ENCODE measurements around the gene TENM3. TPM values are rescaled to one million over a fixed set of nuclear protein-coding genes. Genes with fewer than 3 reads are reported as not detected.

Gene TENM3
- total and polyA plus RNA-seq, 10 of the 15 experiments (the other 5 are each of a cell fraction or from before 2014, with no cell fraction given): 0.01 to 1.7 (median 0.08) TPM; not detected in 2

DNA sequence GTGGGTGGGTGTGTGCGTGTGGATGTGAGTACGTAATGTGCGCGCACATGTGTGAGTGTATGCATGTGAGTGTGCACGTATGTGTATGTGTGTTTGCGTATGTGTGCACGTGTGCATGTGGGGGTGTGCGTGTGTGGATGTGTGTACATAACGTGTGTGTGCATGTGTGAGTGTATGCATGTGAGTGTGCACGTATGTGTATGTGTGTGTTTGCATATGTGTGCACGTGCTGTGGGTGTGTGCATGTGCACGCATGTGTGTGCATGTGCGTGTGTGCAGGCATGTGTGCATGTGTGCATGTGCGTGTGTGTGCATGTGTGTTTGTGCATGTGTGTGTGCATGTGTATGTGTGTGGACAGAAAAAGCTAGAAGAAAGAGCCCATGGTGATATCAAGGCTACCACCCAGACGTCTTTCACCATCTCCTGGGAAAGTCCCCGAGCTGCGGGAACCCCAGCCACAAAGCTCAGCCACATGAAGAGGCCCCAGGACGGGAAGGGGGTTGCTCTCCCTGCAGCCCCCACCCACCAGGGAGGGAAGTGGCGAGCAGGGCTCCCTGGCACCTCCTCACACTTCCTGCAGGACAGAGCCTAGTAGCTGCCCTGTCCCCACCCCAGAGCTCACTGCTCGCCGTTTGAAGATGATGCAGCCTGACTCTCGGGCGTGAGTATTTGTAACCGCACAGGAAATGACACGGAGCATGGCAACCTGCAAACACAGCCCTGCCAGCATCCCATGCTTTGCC lies 565.6 kb downstream of the TENM3 start (continued):
- TF ChIP-seq FOXM1 (IDR thresholded peaks at IDR 0.05; ENCODE audit: low read depth, low read length): 0 out of 2 replicates have a peak, but pooled peaks have one; percentile 29
- TF ChIP-seq TAF1 (IDR thresholded peaks at IDR 0.05; ENCODE audit: borderline replicate concordance, low read depth, low read length): no peak
- peak; percentile 50 for TF ChIP-seq NFIC (IDR thresholded peaks at IDR 0.05; ENCODE audit: low read depth, low read length)
- 0 out of 2 replicates have a peak, but pooled peaks have one; percentile 8 for TF ChIP-seq BCL11A (IDR thresholded peaks at IDR 0.05; ENCODE audit: low read depth, low read length)
- peak; percentile 28 for TF ChIP-seq BCL3 (IDR thresholded peaks at IDR 0.05; ENCODE audit: borderline replicate concordance, insufficient read depth, low read depth, low read length, poor library complexity, severe bottlenecking)
- no peak for TF ChIP-seq ZSCAN29 (IDR thresholded peaks at IDR 0.05)
- TF ChIP-seq NRF1 (conservative IDR thresholded peaks at IDR 0.05; ENCODE audit: low read depth, low read length): no peak
- no peak for TF ChIP-seq HDAC6 (IDR thresholded peaks at IDR 0.05; ENCODE audit: unreplicated experiment)
- no peak for TF ChIP-seq RB1 (IDR thresholded peaks at IDR 0.05; ENCODE audit: borderline replicate concordance)
- no peak for TF ChIP-seq MEF2A (IDR thresholded peaks at IDR 0.05; ENCODE audit: insufficient read depth, low read depth, low read length)
- no peak for TF ChIP-seq PML (IDR thresholded peaks at IDR 0.05; ENCODE audit: low read length)
- TF ChIP-seq EP300 (IDR thresholded peaks at IDR 0.05; ENCODE audit: borderline replicate concordance in 1 of 2, control insufficient read depth in 1 of 2, low read depth in 2 of 2, low read length in 2 of 2): peak; percentile 6 to 22; a peak in 1 of 4 replicates
- no peak for TF ChIP-seq KAT2A (conservative IDR thresholded peaks at IDR 0.05; ENCODE audit: control insufficient read depth, low read depth, low read length)
- no peak for TF ChIP-seq ZNF384 (IDR thresholded peaks at IDR 0.05; ENCODE audit: borderline replicate concordance, low read depth, low read length)
- TF ChIP-seq ESRRA (IDR thresholded peaks at IDR 0.05; ENCODE audit: low read length): no peak
- TF ChIP-seq GATAD2B (conservative IDR thresholded peaks at IDR 0.05; ENCODE audit: low read depth): no peak
- TF ChIP-seq YBX1 (IDR thresholded peaks at IDR 0.05): no peak
- no peak for TF ChIP-seq RAD51 (IDR thresholded peaks at IDR 0.05)
- no peak for TF ChIP-seq SREBF2 (IDR thresholded peaks at IDR 0.05; ENCODE audit: low read length)
- TF ChIP-seq WRNIP1 (IDR thresholded peaks at IDR 0.05; ENCODE audit: borderline replicate concordance, low read depth, low read length): no peak
- no peak for TF ChIP-seq ZBTB33 (IDR thresholded peaks at IDR 0.05)
- no peak for TF ChIP-seq HDAC2 (IDR thresholded peaks at IDR 0.05)
- no peak for TF ChIP-seq SMAD5 (IDR thresholded peaks at IDR 0.05; ENCODE audit: low read depth)
- no peak for TF ChIP-seq SUZ12 (IDR thresholded peaks at IDR 0.05; ENCODE audit: unreplicated experiment)
- peak; percentile 42; the same call in 1 of the 2 replicates for TF ChIP-seq ATF7 (IDR thresholded peaks at IDR 0.05; ENCODE audit: low read depth)
- peak; percentile 62 for TF ChIP-seq CREM (IDR thresholded peaks at IDR 0.05; ENCODE audit: low read depth)
- TF ChIP-seq ETV6 (conservative IDR thresholded peaks at IDR 0.05 in 1 of 2, IDR thresholded peaks at IDR 0.05 in 1 of 2; ENCODE audit: borderline replicate concordance in 1 of 2, low read depth in 1 of 2): peak in 1 of 2 experiments; percentile 68; a peak in 2 of 4 replicates

All from GM12878 (cell line).